GM18517 (cell line): ENCODE measurements around the gene LTC4S.
"Not testable (repeated sequence)": the region's sequence is repeated elsewhere in the genome, so short reads cannot be mapped to it uniquely, and the experiment has no call there.

Source experiments
- ATAC-seq: cut with Tn5 transposase; IDR thresholded peaks from one replicate; pipeline ENCODE4 v1.9.1; 2021; ENCODE audit warnings: mild to moderate bottlenecking, moderate library complexity; ENCODE audit not compliant: unreplicated experiment

The LTC4S gene

GRCh38 chr5:179768326-179769085 is 25.3 kb upstream of the LTC4S start:
- ATAC-seq = no peak

GRCh38 chr5:179769271-179769670 is 24.5 kb upstream of the LTC4S start:
- no peak for ATAC-seq

GRCh38 chr5:179769796-179770195 is 24.0 kb upstream of the LTC4S start:
- ATAC-seq = no peak

- ATAC-seq = no peak
These were observed 22.4 kb upstream of the LTC4S start for GRCh38 chr5:179771311-179771895.

GRCh38 chr5:179772351-179772750 is 21.4 kb upstream of the LTC4S start:
- ATAC-seq = no peak

- ATAC-seq = no peak
These were observed 20.1 kb upstream of the LTC4S start for GRCh38 chr5:179773686-179774040.

DNA sequence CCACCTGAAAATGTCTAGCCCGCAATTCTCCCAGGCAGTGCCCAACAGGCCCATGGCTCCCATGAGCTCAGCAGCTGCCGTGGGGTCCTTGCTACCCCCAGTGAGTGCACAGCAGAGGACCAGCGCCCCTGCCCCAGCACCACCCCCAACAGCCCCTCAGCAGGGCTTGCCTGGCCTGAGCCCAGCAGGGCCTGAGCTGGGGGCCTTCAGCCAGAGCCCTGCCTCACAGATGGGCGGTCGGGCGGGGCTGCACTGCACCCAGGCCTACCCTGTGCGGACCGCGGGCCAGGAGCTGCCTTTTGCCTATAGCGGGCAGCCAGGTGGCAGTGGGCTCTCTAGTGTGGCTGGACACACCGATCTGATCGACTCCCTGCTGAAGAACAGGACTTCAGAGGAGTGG is 19.3 kb upstream of the LTC4S start:
- no peak for ATAC-seq

DNA sequence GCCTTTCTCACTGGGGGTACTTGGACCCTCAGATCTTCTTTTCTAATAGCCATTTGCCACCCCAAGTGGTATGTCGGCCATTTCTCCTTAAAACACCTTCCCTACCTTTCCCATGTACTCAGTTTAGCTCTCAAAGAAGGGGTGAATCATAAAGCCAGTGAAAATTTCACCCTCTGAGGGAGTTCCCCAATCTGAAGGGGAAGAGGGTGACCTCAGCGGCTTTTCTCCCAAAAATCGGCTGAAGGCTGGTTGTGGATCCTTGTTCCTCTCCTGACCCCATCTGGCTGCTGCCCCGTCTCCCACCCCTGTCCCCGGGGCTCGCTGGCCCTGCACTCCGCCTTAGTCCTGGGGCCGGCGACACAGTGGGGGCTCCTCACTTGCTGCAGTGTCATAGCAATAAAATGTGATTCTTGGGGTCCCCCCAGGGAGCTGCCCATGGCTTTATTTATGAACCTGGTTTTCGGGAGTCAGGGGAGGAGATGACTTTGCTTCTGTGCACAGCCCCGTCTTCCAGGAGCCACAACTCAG is 17.3 kb upstream of the LTC4S start:
- no peak for ATAC-seq

- ATAC-seq = no peak
These were observed 16.3 kb upstream of the LTC4S start for GRCh38 chr5:179777456-179777855.

- no peak for ATAC-seq
These were observed 15.9 kb upstream of the LTC4S start for GRCh38 chr5:179777909-179778308.

DNA sequence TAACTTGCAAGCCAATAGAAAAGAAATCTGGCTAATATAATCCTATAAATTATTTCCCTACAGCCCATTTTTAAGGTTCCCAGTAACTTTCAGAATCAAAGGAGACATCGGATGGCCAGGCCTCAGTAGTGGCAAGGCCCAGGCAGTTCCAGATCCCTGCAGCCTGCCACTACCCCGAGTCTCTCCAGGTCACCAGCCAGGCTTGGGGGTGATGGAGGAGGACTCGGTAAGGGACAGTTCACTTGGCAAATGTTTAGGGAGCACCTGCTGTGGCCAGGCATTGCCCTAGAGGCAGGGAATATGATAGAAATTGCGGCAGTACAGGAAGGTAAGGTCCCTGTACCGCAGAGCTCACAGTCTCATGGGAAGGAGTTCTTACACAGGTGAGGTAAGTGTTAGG is 15.2 kb upstream of the LTC4S start:
- no peak for ATAC-seq

GRCh38 chr5:179779826-179780225 is 14.0 kb upstream of the LTC4S start:
- no peak for ATAC-seq

GRCh38 chr5:179780362-179780761 is 13.4 kb upstream of the LTC4S start:
- no peak for ATAC-seq

- no peak for ATAC-seq
These were observed 11.9 kb upstream of the LTC4S start for GRCh38 chr5:179781846-179782245.

DNA sequence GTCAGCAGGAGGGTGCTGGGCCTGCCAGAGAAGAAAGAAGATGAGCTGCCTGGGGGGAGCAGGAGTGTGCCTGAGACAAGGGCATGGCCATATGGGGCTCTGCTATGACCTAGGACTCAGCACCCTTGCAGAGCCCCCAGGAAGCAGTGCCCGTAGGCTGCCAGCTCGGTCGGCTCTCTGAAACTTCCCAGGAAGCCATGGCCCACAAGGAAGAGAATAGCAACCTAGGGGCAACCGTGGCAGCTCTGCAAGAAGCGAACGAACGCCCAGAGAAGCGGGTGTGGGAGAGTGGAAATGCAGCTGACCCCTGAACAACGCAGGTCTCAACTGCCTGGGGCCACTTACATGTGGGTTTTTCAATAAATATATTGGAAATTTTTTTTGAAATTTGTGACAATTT is 10.7 kb upstream of the LTC4S start:
- no peak for ATAC-seq

DNA sequence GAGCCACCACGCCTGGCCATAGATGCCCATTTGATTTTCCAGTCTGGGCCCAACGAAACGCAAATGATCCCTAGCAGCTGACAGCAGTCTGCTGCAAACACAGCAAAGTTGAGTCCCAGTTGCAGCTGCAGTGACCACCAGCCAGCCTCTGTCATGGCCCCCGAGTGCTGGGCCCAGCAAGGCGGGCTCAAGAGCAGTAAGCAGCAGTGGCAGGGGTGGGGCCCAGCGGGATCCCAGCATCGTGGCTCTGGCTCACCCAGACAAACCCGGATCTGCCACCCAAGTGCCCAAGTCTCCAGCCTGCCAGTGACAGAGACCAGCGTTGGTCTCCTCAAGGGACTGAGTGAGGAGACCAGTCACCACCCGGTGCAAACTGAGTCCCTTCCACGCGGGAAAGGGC is 6.9 kb upstream of the LTC4S start:
- ATAC-seq = no peak

GRCh38 chr5:179788193-179788854 is 5.5 kb upstream of the LTC4S start:
- no peak for ATAC-seq

GRCh38 chr5:179789278-179789677 is 4.5 kb upstream of the LTC4S start:
- ATAC-seq = not testable (repeated sequence)

DNA sequence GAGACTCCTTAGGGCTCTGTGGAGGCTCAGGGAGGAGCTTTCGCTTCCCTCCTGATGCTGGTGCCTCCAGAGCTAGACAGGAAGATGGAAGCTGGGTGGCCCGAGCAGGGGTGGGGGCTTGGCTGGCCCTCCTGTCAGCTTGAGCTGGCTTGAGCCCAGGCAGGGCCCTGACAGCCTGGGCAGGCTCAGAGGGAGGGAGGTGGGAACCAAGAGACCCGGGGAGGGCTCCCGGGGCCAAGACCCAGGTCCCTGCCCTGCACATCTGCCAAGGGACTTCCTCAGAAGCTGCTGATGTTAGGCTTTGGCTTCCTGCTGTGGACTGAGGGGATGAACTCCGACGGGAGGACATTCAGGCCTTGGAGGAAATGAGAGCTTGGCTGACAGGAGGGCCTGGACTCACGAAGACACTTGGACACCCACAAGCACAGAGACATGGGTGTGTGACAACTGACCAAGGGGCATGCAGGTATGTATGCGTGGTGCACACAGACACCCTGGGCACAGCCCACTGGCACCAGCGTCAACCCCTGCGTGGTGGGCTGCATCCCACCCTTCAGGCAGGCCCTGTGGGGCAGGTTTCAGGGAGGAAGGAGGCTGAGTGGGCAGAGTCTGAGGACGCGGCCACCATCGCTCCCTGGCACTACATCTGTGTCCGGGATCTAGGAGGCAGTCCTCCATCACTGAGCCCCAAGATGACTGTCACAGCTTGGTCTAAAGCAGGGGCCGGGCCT is 1.7 kb upstream of the LTC4S start:
- no peak for ATAC-seq

- ATAC-seq = no peak
These were observed 946 bp upstream of the LTC4S start for GRCh38 chr5:179792612-179793467.
